ENCODE results near the gene KREMEN1. TPM values are rescaled to one million over a fixed set of nuclear protein-coding genes. Genes with fewer than 3 reads are reported as not detected.

The KREMEN1 gene
- total and polyA plus RNA-seq, 2 of the 4 experiments (the other 2 are of a cell fraction) = 2.9 to 4.6 TPM

DNA sequence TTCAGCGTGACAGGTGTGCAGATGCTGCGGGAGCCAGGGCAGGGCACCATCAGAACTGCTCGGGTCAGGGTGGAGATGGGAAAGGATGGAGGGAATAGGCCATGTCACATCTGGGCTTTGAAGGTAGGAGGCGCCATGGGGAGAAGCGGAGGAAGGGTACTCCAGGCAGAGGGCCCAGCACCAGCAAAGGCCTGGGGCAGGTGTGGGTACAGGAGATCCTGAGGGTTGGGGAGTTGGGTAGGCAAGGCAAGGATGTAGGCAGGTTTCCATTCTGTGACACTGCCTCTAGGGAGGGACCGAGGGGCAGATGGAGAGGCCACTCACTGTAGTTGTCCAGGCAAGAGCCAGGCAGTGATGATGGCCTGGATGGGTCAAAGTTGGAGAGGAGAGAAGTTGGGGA lies 141.4 kb downstream of the KREMEN1 start:
- no peak for DNase-seq
- H3K79me1 ChIP-seq (ENCODE audit: low read depth in 1 of 2, low read length in 2 of 2) = no peaks in the 10 kb centered on the region
- no peak for ATAC-seq (ENCODE audit: low read depth)
- in situ Hi-C loops (cut with MboI; ENCODE audit: low sequenced_read_pairs) = no loop called here
- peaks cover 4% of the 10 kb centered on the region for H3K4me1 ChIP-seq (ENCODE audit: control insufficient read depth, insufficient read depth, low read length)
- H3K9ac ChIP-seq (ENCODE audit: low read depth, low read length) = no peak overlapping the region
- H2BK120ac ChIP-seq (ENCODE audit: low read depth, low read length) = no peak overlapping the region
- no peak overlapping the region for H2BK5ac ChIP-seq (ENCODE audit: low read depth, low read length, poor library complexity, severe bottlenecking)
- POLR2A ChIA-PET (ENCODE audit: unreplicated experiment) = no interaction called here
- H3K27ac ChIP-seq (ENCODE audit: insufficient read depth, low read length) = no peak overlapping the region
- H3K27me3 ChIP-seq (ENCODE audit: control insufficient read depth, insufficient read depth, low read length) = peaks cover 14% of the 10 kb centered on the region
- TF ChIP-seq, protein P1, sequence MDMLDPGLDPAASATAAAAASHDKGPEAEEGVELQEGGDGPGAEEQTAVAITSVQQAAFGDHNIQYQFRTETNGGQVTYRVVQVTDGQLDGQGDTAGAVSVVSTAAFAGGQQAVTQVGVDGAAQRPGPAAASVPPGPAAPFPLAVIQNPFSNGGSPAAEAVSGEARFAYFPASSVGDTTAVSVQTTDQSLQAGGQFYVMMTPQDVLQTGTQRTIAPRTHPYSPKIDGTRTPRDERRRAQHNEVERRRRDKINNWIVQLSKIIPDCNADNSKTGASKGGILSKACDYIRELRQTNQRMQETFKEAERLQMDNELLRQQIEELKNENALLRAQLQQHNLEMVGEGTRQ (IDR thresholded peaks at IDR 0.05; ENCODE audit: low read depth, low read length) = no peak
- TF ChIP-seq, protein P2, sequence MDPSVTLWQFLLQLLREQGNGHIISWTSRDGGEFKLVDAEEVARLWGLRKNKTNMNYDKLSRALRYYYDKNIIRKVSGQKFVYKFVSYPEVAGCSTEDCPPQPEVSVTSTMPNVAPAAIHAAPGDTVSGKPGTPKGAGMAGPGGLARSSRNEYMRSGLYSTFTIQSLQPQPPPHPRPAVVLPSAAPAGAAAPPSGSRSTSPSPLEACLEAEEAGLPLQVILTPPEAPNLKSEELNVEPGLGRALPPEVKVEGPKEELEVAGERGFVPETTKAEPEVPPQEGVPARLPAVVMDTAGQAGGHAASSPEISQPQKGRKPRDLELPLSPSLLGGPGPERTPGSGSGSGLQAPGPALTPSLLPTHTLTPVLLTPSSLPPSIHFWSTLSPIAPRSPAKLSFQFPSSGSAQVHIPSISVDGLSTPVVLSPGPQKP (IDR thresholded peaks at IDR 0.05; ENCODE audit: borderline replicate concordance, low read depth, low read length) = no peak
- no peak for TF ChIP-seq FOS (IDR thresholded peaks at IDR 0.05; ENCODE audit: low read depth, low read length)
- no peak for TF ChIP-seq CHD1 (IDR thresholded peaks at IDR 0.05; ENCODE audit: low read depth, low read length)
- intact Hi-C loops (cut with micrococcal nuclease) = no loop called here
- H3K4me2 ChIP-seq (ENCODE audit: low read depth, low read length) = no peak overlapping the region
- WGBS, 2 experiments (ENCODE audit: extremely low coverage in 2 of 2, insufficient read length in 1 of 2) = 88% methylated on average over 4 of the region's 6 CpGs; no CpG with 5 or more reads in 1 of the 2 experiments
- H3K56ac ChIP-seq (ENCODE audit: extremely low read depth, insufficient read depth, low read length) = no peak overlapping the region
- no peak overlapping the region for H4K91ac ChIP-seq (ENCODE audit: insufficient read depth, low read depth, low read length)
- no peak overlapping the region for H3K23ac ChIP-seq (ENCODE audit: low read depth, low read length)
- no peak overlapping the region for H4K5ac ChIP-seq (ENCODE audit: low read depth, low read length)
- no peak overlapping the region for H4K8ac ChIP-seq (ENCODE audit: low read depth in 2 of 2, low read length in 2 of 2)
- H3K14ac ChIP-seq (replicated peaks; ENCODE audit: low read depth, low read length) = no peak overlapping the region
- no peak overlapping the region for H2BK20ac ChIP-seq (ENCODE audit: low read depth, low read length)
- no TSS peak for BruUV-seq (replicated peaks)
- H3K4ac ChIP-seq (ENCODE audit: low read depth, low read length) = no peak overlapping the region
- no peaks in the 10 kb centered on the region for H3K36me3 ChIP-seq (ENCODE audit: control insufficient read depth, insufficient read depth, low read length)
- H3K18ac ChIP-seq (ENCODE audit: low read depth, low read length) = no peak overlapping the region
- no peaks in the 10 kb centered on the region; the same call in 1 of the 2 replicates for H4K20me1 ChIP-seq (ENCODE audit: insufficient read depth, low read length)
- no peak overlapping the region for H2AK5ac ChIP-seq (ENCODE audit: low read depth, low read length)
- no peak overlapping the region for H2AK9ac ChIP-seq (replicated peaks; ENCODE audit: low read depth, low read length, poor library complexity)
- no peaks in the 10 kb centered on the region for H3K9me3 ChIP-seq (ENCODE audit: control insufficient read depth, insufficient read depth, low read length)
- no peak overlapping the region for H3K4me3 ChIP-seq (ENCODE audit: insufficient read depth, low read depth, low read length)
- dilution Hi-C loops (cut with HindIII; ENCODE audit: low sequenced_read_pairs, unreplicated experiment) = no loop called here
- CTCF ChIA-PET = no interaction called here
- H2BK15ac ChIP-seq (ENCODE audit: low read depth, low read length) = no peak overlapping the region
- H2AFZ ChIP-seq (replicated peaks; ENCODE audit: low read length, poor library complexity) = no peak overlapping the region
- no peaks in the 10 kb centered on the region for H3K9me1 ChIP-seq (ENCODE audit: insufficient read depth, low read length)
